ENCODE results near the gene PARD3. TPM values are rescaled to one million over a fixed set of nuclear protein-coding genes. Genes with fewer than 3 reads are reported as not detected.
"Not testable (repeated sequence)": the region's sequence is repeated elsewhere in the genome, so short reads cannot be mapped to it uniquely, and the experiment has no call there.

The PARD3 gene
- 41.5 and 51.7 TPM in 2 replicates for total RNA-seq (2014; rRNA removed)
- polyA plus RNA-seq (2012) = 17.5 TPM

- peak; percentile 65 for DNase-seq (ENCODE audit: low read depth)
These were observed at the start of gene PARD3 for GRCh38 chr10:34815185-34816084. Gene PARD3, minus strand, starts transcription at chr10:34815296. Its CDS starts 301 bp downstream, at chr10:34814995.

DNA sequence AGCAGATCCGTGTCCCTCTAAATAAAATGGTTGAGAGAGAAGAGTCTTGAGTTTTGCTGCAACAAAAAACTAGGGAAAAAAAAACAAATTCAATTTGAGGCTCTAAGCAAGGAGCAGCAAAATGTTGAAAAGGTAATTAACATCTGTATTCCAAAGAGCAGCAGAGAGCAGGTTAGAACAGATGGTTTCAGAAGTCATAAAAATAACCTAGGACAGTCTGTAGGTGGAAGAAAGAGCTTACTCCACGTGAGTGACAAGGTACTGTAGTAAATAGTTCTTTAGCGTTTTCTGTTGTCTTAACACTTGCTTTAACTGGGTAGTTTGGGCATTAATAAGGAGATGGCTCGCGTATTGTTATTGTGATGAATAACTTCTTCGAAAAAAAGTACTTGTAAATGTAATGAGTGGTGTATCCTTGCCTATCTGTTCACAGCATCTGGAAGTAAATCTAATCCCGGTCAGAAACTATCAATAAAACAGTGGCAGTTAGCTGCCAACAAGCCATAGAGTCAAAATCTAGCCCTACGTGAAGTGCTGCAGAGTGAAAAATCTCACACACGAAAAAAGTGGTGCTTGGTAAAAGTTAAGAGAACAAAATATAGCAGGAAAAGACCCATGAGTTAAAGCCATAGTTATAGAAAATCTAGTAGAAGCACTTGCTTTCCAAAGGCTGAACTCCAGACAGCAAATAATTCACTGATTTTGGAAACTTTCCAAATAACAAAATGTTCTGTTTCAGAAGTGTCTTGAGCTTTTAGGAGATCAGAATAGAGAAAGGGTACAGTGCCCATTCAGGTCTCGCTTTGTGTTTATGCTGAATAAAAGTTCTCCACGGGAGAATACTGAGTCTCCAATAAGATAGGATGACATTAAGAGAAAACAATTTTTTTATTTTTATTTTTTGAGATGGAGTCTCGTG is 49.3 kb upstream of the PARD3 start:
- no peak for DNase-seq (ENCODE audit: low read depth)

GRCh38 chr10:34862892-34863291 is 47.8 kb upstream of the PARD3 start:
- no peak for DNase-seq (ENCODE audit: low read depth)

DNA sequence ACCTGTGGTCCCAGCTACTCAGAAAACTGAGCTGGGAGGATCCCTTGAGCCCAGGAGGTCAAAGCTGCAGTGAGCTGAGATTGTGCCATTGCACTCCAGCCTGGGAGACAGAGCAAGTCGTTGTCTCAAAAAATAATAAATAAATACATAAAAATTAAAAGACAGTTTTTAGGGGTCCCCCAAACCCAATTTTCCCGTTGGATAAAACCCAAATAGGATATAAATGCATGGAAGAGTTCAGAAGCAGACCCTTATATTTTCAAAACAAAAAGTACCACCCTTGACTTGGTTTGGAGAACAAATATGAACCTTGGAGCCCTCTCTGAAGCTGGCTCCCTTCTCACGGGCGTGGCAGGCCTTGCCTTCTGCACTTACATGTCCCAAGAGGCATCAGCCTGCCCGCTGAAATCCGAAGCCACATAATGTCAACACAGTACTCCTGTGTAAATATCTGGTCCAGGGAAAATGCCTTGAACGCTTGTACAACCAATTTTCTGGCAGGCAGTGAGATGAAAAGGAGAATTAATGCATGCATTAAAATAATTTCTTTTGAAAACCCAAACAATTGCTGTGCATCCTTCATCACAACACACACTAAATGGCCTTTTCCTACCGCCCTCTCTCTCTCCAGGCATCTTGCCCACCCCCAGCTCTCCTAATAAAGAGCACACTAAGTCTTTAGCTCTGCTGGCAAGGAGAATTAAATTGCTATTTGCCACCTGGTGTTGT is 46.4 kb upstream of the PARD3 start:
- DNase-seq (ENCODE audit: low read depth) = peak; percentile 44

DNA sequence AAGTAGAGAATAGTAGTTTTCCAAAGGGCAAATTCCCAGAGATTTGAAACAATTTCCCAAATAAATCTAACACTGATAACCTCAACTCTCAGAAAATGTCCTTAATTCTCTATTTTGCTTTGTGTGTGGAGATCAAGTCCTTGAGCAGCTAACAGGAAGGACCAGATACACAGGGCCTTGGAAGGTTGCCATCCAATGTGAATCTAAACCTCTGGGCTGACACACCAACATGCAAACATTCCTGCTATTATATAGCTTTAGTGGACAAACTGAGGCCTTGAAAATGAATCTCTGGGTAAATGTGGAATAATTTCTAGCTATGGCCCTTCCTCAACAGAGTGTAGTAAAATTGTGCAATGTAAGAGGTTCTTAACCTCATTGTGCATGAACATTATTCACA is 44.1 kb upstream of the PARD3 start:
- no peak for DNase-seq (ENCODE audit: low read depth)

- DNase-seq (ENCODE audit: low read depth) = no peak
These were observed 42.9 kb upstream of the PARD3 start for GRCh38 chr10:34858003-34858402.

DNA sequence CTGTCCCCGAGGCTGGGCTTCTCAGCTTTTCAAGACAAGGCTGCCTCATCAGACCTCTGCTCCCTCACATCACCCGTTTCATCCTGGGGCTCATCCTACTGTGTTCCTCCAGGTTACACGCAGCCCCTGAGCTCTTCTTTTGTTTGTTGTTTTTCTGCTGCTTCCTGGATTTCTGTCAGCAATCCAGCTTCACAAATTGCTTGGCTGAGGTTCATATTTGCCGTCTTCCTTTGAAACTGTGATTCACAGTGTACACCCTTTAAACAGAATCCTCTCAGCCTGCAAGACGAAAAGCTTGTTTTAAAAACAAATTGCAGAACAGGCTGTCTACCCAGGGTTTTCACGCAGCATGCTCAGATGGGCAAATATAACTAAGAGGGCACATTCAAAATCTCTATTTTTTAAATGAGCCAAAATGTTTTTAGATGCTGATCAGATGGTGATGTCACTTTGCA is 39.1 kb upstream of the PARD3 start:
- DNase-seq (ENCODE audit: low read depth) = peak; percentile 39

GRCh38 chr10:34853357-34853756 is 38.3 kb upstream of the PARD3 start:
- DNase-seq (ENCODE audit: low read depth) = no peak

DNA sequence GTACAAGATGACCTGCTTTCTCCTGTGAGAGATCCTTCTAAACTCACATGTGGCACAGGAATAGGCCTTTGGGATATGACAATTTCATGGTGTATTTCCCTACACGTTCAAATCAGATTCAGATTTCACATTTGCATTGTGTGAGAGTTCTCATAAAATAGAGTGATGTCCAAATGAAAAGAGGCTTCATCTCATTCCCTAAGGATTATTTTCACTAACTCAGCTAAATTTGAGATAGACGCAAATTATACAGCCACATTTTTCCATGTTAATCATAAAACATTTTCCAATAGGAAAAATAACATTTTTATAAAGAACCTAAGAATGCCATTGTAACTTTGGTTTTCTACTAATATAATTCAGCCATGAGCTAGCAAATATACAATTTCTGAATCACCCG is 35.5 kb upstream of the PARD3 start:
- no peak for DNase-seq (ENCODE audit: low read depth)

- no peak for DNase-seq (ENCODE audit: low read depth)
These were observed 34.9 kb upstream of the PARD3 start for GRCh38 chr10:34850036-34850435.

- DNase-seq (ENCODE audit: low read depth) = no peak
These were observed 30.0 kb upstream of the PARD3 start for GRCh38 chr10:34845070-34845469.

DNA sequence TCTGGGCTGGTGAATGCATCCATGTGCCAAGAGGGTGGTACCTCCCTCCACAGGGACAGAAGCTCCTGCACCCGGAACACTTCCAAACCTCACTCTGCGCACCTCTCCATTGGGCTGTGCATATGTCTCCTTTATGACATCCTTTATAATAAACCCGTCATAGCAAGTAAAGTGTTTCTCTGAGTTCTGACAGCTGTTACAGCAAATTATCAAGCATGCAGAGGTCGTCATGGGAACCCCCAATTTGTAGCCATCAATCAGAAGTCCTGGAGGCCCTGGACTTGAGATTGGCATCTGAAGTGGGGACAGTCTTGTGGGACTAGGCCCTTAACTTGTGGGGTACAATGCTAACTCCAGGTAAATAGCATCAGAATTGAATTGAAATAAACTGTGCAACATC is 29.4 kb upstream of the PARD3 start:
- DNase-seq (ENCODE audit: low read depth) = no peak

- DNase-seq (ENCODE audit: low read depth) = not testable (repeated sequence)
These were observed 28.4 kb upstream of the PARD3 start for GRCh38 chr10:34843470-34843869.

DNA sequence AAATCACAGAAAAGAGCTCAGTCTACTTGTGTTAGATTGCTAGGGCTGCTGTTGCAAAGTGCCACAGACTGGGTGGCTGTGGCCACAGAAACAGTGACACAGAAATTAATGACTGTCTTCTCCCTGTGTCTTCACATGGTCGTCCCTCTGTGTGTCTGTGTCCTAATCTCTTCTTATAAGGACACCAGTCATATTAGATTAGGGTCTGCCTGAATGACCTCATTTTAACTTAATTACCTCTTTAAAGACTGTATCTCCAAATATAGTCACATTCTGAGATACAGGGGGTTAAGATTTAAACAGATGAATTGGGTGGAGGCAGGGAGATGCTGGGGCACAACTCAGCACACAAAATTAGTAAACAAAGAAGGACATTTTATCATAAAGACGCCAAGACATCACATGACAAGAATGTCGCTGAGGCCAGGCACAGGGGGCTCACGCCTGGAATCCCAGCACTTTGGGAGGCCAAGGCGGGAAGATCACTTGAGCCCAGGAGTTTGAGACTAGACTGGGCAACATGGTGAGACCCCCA is 23.3 kb upstream of the PARD3 start:
- DNase-seq (ENCODE audit: low read depth) = no peak

- DNase-seq (ENCODE audit: low read depth) = no peak
These were observed 20.9 kb upstream of the PARD3 start for GRCh38 chr10:34835908-34836508.

DNA sequence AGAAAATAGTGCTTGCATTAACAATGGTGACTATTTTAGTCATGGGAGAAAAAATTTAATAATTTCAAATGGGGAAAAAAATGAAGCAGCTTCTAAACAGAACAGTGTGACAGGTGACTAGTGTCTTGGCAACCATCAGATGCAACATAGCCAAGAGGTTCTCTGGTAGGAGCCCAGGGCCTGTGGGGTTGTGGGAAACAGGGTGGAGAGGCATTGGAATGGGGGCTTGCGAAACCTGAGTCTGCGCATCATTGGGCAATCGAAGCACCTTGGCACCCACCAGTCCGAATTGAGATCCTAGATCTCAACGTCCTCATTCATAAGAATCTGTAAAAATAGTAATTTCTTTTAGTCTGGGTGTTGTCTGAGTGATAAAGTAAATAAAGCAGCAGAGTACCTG is 19.2 kb upstream of the PARD3 start:
- DNase-seq (ENCODE audit: low read depth) = no peak

GRCh38 chr10:34830217-34830822 is 15.2 kb upstream of the PARD3 start:
- DNase-seq (ENCODE audit: low read depth) = no peak

- no peak for DNase-seq (ENCODE audit: low read depth)
These were observed 12.0 kb upstream of the PARD3 start for GRCh38 chr10:34826857-34827766.

DNA sequence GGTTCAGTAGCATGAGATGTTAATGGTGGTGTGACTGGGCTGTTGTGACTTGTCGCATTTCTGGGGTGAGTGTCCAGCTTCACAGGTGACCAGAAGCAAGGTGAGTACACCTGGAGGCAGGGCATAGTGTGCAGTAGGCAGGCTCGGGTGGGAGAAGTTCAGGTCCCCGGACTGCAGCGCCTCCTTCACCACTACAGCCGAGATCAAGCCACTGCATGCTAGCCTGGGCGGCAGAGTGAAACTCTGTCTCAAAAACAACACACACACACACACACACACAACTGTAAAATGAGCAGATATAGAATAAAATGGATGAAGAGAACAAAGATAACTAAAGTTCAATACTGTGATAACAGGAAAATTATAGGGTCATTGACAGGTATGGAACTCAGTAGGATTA is 11.1 kb upstream of the PARD3 start:
- no peak for DNase-seq (ENCODE audit: low read depth)
